HG03558 (cell line): ENCODE results near the gene JARID2.

Experiments
- ATAC-seq: cut with Tn5 transposase; IDR thresholded peaks from one replicate; pipeline ENCODE4 v1.9.1; 2021; ENCODE audit warnings: moderate number of reproducible peaks; ENCODE audit not compliant: unreplicated experiment; ENCODE audit errors: extremely low read depth

JARID2 gene

GRCh38 chr6:15510121-15510520, 264.3 kb downstream of the JARID2 start:
- no peak for ATAC-seq

- no peak for ATAC-seq
These were observed 264.8 kb downstream of the JARID2 start for GRCh38 chr6:15510536-15511247.

GRCh38 chr6:15511248-15512125, 265.6 kb downstream of the JARID2 start:
- no peak for ATAC-seq

- no peak for ATAC-seq
These were observed 266.3 kb downstream of the JARID2 start for GRCh38 chr6:15512126-15512525.

- no peak for ATAC-seq
These were observed 266.9 kb downstream of the JARID2 start for GRCh38 chr6:15512721-15513120.

- ATAC-seq = no peak
These were observed 267.4 kb downstream of the JARID2 start for GRCh38 chr6:15513131-15513771.

- no peak for ATAC-seq
These were observed 268.2 kb downstream of the JARID2 start for GRCh38 chr6:15513801-15514711.

- ATAC-seq = no peak
These were observed 269.4 kb downstream of the JARID2 start for GRCh38 chr6:15515226-15515625.

- ATAC-seq = no peak
These were observed 269.9 kb downstream of the JARID2 start for GRCh38 chr6:15515660-15516375.

GRCh38 chr6:15516378-15516777, 270.5 kb downstream of the JARID2 start:
- no peak for ATAC-seq

- ATAC-seq = no peak
These were observed 271.2 kb downstream of the JARID2 start for GRCh38 chr6:15516923-15517560.

GRCh38 chr6:15517600-15517999, 271.7 kb downstream of the JARID2 start:
- no peak for ATAC-seq

- ATAC-seq = no peak
These were observed 272.2 kb downstream of the JARID2 start for GRCh38 chr6:15518057-15518456.

- no peak for ATAC-seq
These were observed 273.0 kb downstream of the JARID2 start for GRCh38 chr6:15518878-15519277.

- no peak for ATAC-seq
These were observed 273.8 kb downstream of the JARID2 start for GRCh38 chr6:15519681-15520080.

GRCh38 chr6:15520626-15521203, 274.8 kb downstream of the JARID2 start:
- ATAC-seq = no peak

GRCh38 chr6:15521582-15521981, 275.7 kb downstream of the JARID2 start:
- no peak for ATAC-seq

- no peak for ATAC-seq
These were observed 276.2 kb downstream of the JARID2 start for GRCh38 chr6:15522026-15522425.

GRCh38 chr6:15522427-15522826, 276.6 kb downstream of the JARID2 start:
- ATAC-seq = no peak
